OCI-LY7 (cell line): ENCODE data around the gene MRTFB. TPM values are rescaled to one million over a fixed set of nuclear protein-coding genes. Genes with fewer than 3 reads are reported as not detected.

ENCODE experiments used
- BruUV-seq: library from RNA; stranded (reverse); fragments of 400-500 nt; replicated peaks from 2 replicates; lab custom pipeline; 2021; lab: Mats Ljungman, UMichigan
- CTCF ChIA-PET: fragments of 300-600 bp; sonication (Branson Sonifier 250); formaldehyde crosslinking; loops from one replicate; lab custom pipeline; 2022; ENCODE audit warnings: antibody characterized with exemption; ENCODE audit not compliant: unreplicated experiment; lab: Charles Lee
- POLR2A ChIA-PET: fragments of 300-600 bp; sonication (Branson Sonifier 250); formaldehyde crosslinking; loops from one replicate; lab custom pipeline; 2022; ENCODE audit warnings: antibody characterized with exemption; lab: Charles Lee
- DNase-seq: peaks from one replicate; pipeline ENCODE4 v3.0.0-alpha.2; 2015; ENCODE audit warnings: low spot score
- H2AFZ ChIP-seq: fragments of 200-600 bp; sonication (generic), shearing (Covaris generic); 2 replicates; pipeline ENCODE4 v1.6.1; 2014; ENCODE audit warnings: mild to moderate bottlenecking, antibody characterized with exemption, low read length, moderate library complexity
- H3K27ac ChIP-seq: fragments of 200-600 bp; sonication (generic); 2 replicates; pipeline ENCODE4 v1.5.1; 2014; ENCODE audit warnings: mixed run types, low read depth, mild to moderate bottlenecking, moderate library complexity, low read length, inconsistent platforms; ENCODE audit not compliant: poor library complexity, severe bottlenecking
- H3K36me3 ChIP-seq: fragments of 200-600 bp; sonication (generic); 2 replicates; pipeline ENCODE4 v1.6.1; 2014; ENCODE audit warnings: mild to moderate bottlenecking, antibody characterized with exemption, low read length, moderate library complexity, mixed read lengths; ENCODE audit not compliant: insufficient read depth
- H3K4me1 ChIP-seq: fragments of 200-600 bp; sonication (generic); 2 replicates; pipeline ENCODE4 v1.5.1; 2014; ENCODE audit warnings: mild to moderate bottlenecking, low read length; ENCODE audit not compliant: insufficient read depth, poor library complexity, severe bottlenecking
- H3K4me2 ChIP-seq: fragments of 200-600 bp; sonication (generic); 2 replicates; pipeline ENCODE4 v1.6.1; 2014; ENCODE audit warnings: mild to moderate bottlenecking, low read length
- H3K4me3 ChIP-seq: fragments of 200-600 bp; sonication (generic); 2 replicates; pipeline ENCODE4 v1.5.1; 2014; ENCODE audit warnings: mild to moderate bottlenecking, low read depth, low read length; ENCODE audit not compliant: poor library complexity, severe bottlenecking
- H3K79me2 ChIP-seq: fragments of 200-600 bp; sonication (generic); 2 replicates; pipeline ENCODE4 v1.6.1; 2016; ENCODE audit warnings: low read depth, mild to moderate bottlenecking, low read length, moderate library complexity, mixed read lengths; ENCODE audit not compliant: insufficient read depth
- H3K9me2 ChIP-seq: fragments of 200-600 bp; sonication (generic); 2 replicates; pipeline ENCODE4 v1.6.1; 2016; ENCODE audit warnings: mild to moderate bottlenecking, low read length, mixed read lengths; ENCODE audit not compliant: insufficient read depth
- H3K9me3 ChIP-seq: fragments of 200-600 bp; sonication (generic); 2 replicates; pipeline ENCODE4 v1.6.1; 2014; ENCODE audit warnings: mild to moderate bottlenecking, mixed run types, low read length, mixed read lengths
- H4K20me1 ChIP-seq: fragments of 200-600 bp; sonication (generic); 2 replicates; pipeline ENCODE4 v1.6.1; 2014; ENCODE audit warnings: mild to moderate bottlenecking, antibody characterized with exemption, low read length, moderate library complexity, mixed read lengths; ENCODE audit not compliant: insufficient read depth
- EZH2phosphoT487 ChIP-seq: fragments of 200-600 bp; sonication (generic); IDR thresholded peaks from 2 replicates; pipeline ENCODE4 v1.6.1; 2018; ENCODE audit warnings: low read depth, borderline replicate concordance, mild to moderate bottlenecking, mixed run types, antibody characterized with exemption, low read length, moderate library complexity, mixed read lengths
- intact Hi-C: fragments of 100-400 bp; cut with micrococcal nuclease; formaldehyde crosslinking; loops from one replicate; pipeline ENCODE4 v1.10.0; 2022; ENCODE audit not compliant: unreplicated experiment
- total RNA-seq, 2 experiments: library from RNA; depleted of rRNA in 1 of 2; stranded (reverse); fragments of >200 nt in 1 of 2; shearing (Covaris generic) in 1 of 2; gene quantifications; 2 replicates each; pipeline ENCODE4 v1.2.3, GENCODE V29; 2014 to 2022
- TF ChIP-seq, protein P1 (sequence below): fragments of 200-600 bp; sonication (generic); conservative IDR thresholded peaks from 2 replicates; pipeline ENCODE4 v1.5.1; 2014; ENCODE audit warnings: mild to moderate bottlenecking, antibody characterized with exemption, low read length, moderate library complexity, mixed read lengths

MRTFB gene
- total RNA-seq, 2 experiments from 2014 or later: 8.5 to 21.4 TPM

DNA sequence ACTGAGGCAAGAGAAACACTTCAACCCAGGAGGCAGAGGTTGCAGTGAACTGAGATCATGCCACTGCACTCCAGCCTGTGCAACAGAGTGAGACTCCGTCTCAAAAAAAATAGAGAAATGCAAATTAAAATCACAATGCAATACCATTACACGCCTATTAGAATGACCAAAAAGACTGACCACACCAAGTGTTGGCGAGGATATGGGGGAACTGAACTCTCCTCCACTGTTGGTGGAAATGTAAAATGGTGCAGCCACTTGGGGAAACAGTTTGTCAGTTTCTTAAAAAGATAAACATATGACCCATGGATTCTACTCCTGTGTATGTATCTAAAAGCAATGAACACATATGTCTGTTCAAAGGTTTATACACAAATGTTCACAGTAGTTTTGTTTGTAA, 204.8 kb downstream of the MRTFB start:
- Histone ChIP-seq H3K9me2 (no peaks in the 10 kb centered on the region), H3K27ac (no peak overlapping the region), H3K36me3 (no peaks in the 10 kb centered on the region), H3K4me3 (no peak overlapping the region), H4K20me1 (no peaks in the 10 kb centered on the region), H3K4me1 (no peaks in the 10 kb centered on the region), H3K9me3 (0 out of 2 replicates have a peak, but pooled peaks cover 6% of the 10 kb centered on the region), H3K79me2 (no peaks in the 10 kb centered on the region), H2AFZ (no peak overlapping the region), H3K4me2 (no peak overlapping the region)
- no peak for DNase-seq
- no TSS peak for BruUV-seq
- intact Hi-C loops: no loop called here
- CTCF ChIA-PET: no interaction called here
- POLR2A ChIA-PET: no interaction called here
- TF ChIP-seq, protein P1, sequence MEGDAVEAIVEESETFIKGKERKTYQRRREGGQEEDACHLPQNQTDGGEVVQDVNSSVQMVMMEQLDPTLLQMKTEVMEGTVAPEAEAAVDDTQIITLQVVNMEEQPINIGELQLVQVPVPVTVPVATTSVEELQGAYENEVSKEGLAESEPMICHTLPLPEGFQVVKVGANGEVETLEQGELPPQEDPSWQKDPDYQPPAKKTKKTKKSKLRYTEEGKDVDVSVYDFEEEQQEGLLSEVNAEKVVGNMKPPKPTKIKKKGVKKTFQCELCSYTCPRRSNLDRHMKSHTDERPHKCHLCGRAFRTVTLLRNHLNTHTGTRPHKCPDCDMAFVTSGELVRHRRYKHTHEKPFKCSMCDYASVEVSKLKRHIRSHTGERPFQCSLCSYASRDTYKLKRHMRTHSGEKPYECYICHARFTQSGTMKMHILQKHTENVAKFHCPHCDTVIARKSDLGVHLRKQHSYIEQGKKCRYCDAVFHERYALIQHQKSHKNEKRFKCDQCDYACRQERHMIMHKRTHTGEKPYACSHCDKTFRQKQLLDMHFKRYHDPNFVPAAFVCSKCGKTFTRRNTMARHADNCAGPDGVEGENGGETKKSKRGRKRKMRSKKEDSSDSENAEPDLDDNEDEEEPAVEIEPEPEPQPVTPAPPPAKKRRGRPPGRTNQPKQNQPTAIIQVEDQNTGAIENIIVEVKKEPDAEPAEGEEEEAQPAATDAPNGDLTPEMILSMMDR: no peak
- TF ChIP-seq EZH2phosphoT487: no peak

DNA sequence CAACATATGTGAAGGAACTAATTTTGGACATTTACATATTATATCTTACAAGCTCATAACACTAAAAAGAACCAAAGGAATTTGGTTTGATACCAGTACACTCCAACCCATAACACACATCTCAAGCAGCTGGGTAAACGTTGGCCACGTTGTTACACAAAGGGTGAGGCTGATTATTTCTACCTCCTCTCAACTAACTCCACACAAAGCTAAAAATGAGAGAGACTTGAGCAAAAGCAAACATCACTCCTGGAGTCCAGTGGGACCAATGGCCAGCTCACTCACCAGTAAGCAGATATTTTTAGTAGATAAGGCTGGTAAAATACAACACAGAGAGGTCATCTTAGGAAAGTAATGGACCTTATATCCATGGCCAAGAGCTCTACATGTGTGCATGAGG, 207.6 kb downstream of the MRTFB start:
- DNase-seq: no peak

DNA sequence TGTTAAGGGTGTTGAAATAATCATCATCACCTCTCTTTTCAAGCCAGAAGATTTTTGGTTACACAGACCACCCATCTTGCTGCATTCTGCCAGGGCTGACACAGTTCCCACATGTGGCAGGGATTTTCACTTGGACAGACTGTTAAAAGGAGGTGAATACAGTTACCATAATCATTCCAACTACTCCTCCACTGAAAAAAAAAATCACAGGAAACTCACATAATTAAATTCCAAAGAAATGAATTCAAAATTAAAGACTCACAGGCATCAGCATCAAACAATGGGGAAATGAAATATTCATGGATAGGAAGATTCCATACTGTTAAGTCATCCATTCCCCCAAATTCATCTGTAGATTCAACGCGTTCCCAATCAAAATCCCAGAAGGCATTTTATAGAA, 209.4 kb downstream of the MRTFB start:
- H2AFZ ChIP-seq: no peak overlapping the region
- H3K9me3 ChIP-seq: 0 out of 2 replicates have a peak, but pooled peaks cover 6% of the 10 kb centered on the region
- ChIA-PET CTCF (no interaction called here), POLR2A (interaction anchor here (0.6 to 1.6 kb wide), 2 partner anchors 18 to 381 kb away, joined by 4 to 5 read pairs; no protein-coding TSS in a partner anchor)
- no peak for DNase-seq
- H3K4me3 ChIP-seq: no peak overlapping the region
- BruUV-seq: no TSS peak
- no peaks in the 10 kb centered on the region for H3K36me3 ChIP-seq
- no peaks in the 10 kb centered on the region for H3K9me2 ChIP-seq
- intact Hi-C loops: no loop called here
- peaks cover 32% of the 10 kb centered on the region for H3K4me1 ChIP-seq
- no peaks in the 10 kb centered on the region for H3K79me2 ChIP-seq
- no peak overlapping the region for H3K4me2 ChIP-seq
- H3K27ac ChIP-seq: no peak overlapping the region
- H4K20me1 ChIP-seq: no peaks in the 10 kb centered on the region
- TF ChIP-seq, protein P1: no peak
- no peak for TF ChIP-seq EZH2phosphoT487

More for the DNA sequence above, 207.6 kb downstream of the MRTFB start:
- intact Hi-C loops: no loop called here
- H3K4me2 ChIP-seq: no peak overlapping the region
- no peaks in the 10 kb centered on the region for H3K9me2 ChIP-seq
- H4K20me1 ChIP-seq: no peaks in the 10 kb centered on the region
- no TSS peak for BruUV-seq
- TF ChIP-seq, protein P1: no peak
- no peak for TF ChIP-seq EZH2phosphoT487
- no peak overlapping the region for H3K4me3 ChIP-seq
- no peak overlapping the region for H3K27ac ChIP-seq
- H3K4me1 ChIP-seq: peaks cover 22% of the 10 kb centered on the region
- ChIA-PET POLR2A (interaction anchor here (0.6 to 1.6 kb wide), 4 partner anchors 16 to 568 kb away, joined by 3 to 4 read pairs (median 4); no protein-coding TSS in a partner anchor), CTCF (no interaction called here)
- no peaks in the 10 kb centered on the region for H3K79me2 ChIP-seq
- H3K9me3 ChIP-seq: 0 out of 2 replicates have a peak, but pooled peaks cover 6% of the 10 kb centered on the region
- H2AFZ ChIP-seq: no peak overlapping the region
- no peaks in the 10 kb centered on the region for H3K36me3 ChIP-seq
